Duodenal mucosa (tissue), 2 donors: ENCODE data around the gene POMGNT2.
A peak's percentile ranks its signal among the peaks of the same experiment; 100 is the strongest.

ENCODE experiments used
- H3K27ac ChIP-seq: one replicate; pipeline ENCODE4 v1.7.0; 2013; ENCODE audit warnings: low read depth, low read length
- H3K27me3 ChIP-seq, 2 donors: one replicate each; pipeline ENCODE4 v1.7.0; 2013; ENCODE audit warnings: low read length in 2 of 2, control low read depth in 1 of 2; ENCODE audit not compliant: insufficient read depth in 2 of 2, control insufficient read depth in 1 of 2
- H3K36me3 ChIP-seq, 2 donors: one replicate each; pipeline ENCODE4 v1.7.0; 2013; ENCODE audit warnings: low read length in 2 of 2, control low read depth in 1 of 2; ENCODE audit not compliant: insufficient read depth in 2 of 2, control insufficient read depth in 1 of 2
- H3K4me1 ChIP-seq, 2 donors: one replicate each; pipeline ENCODE4 v1.7.0; 2013; ENCODE audit warnings: low read length in 2 of 2, control low read depth in 1 of 2; ENCODE audit not compliant: insufficient read depth in 2 of 2, control insufficient read depth in 1 of 2
- H3K4me3 ChIP-seq, 2 donors: one replicate each; pipeline ENCODE4 v1.7.0; 2013; ENCODE audit warnings: low read length in 2 of 2, low read depth in 1 of 2
- H3K9ac ChIP-seq, 2 donors: one replicate each; pipeline ENCODE4 v1.7.0; 2013; ENCODE audit warnings: low read length in 2 of 2, low read depth in 1 of 2
- H3K9me3 ChIP-seq, 2 donors: one replicate each; pipeline ENCODE4 v1.7.0; 2013; ENCODE audit warnings: low read length in 2 of 2, control low read depth in 1 of 2; ENCODE audit not compliant: control insufficient read depth in 1 of 2

The POMGNT2 gene

GRCh38 chr3:43132870-43133636, 27.2 kb upstream of the POMGNT2 start:
- no peak overlapping the region for H3K27ac ChIP-seq
- no peaks in the 10 kb centered on the region for H3K27me3 ChIP-seq
- no peaks in the 10 kb centered on the region for H3K4me1 ChIP-seq
- H3K36me3 ChIP-seq = no peaks in the 10 kb centered on the region
- no peak overlapping the region for H3K9ac ChIP-seq
- peaks cover 0 to 5% of the 10 kb centered on the region in 2 donors for H3K9me3 ChIP-seq
- no peak overlapping the region for H3K4me3 ChIP-seq

- no peak overlapping the region for H3K27ac ChIP-seq
- H3K27me3 ChIP-seq = no peaks in the 10 kb centered on the region
- H3K36me3 ChIP-seq = no peaks in the 10 kb centered on the region
- no peaks in the 10 kb centered on the region for H3K4me1 ChIP-seq
- peaks cover 0 to 5% of the 10 kb centered on the region in 2 donors for H3K9me3 ChIP-seq
- H3K9ac ChIP-seq = no peak overlapping the region
- H3K4me3 ChIP-seq = no peak overlapping the region
Measured at GRCh38 chr3:43132193-43132592, 26.3 kb upstream of the POMGNT2 start.

GRCh38 chr3:43128464-43128863, 22.6 kb upstream of the POMGNT2 start:
- Histone ChIP-seq H3K36me3 (no peaks in the 10 kb centered on the region), H3K9ac (no peak overlapping the region), H3K4me1 (no peaks in the 10 kb centered on the region), H3K27me3 (no peaks in the 10 kb centered on the region), H3K9me3 (no peaks in the 10 kb centered on the region), H3K4me3 (no peak overlapping the region), H3K27ac (no peak overlapping the region)

GRCh38 chr3:43126536-43126935, 20.7 kb upstream of the POMGNT2 start:
- no peaks in the 10 kb centered on the region for H3K27me3 ChIP-seq
- H3K4me3 ChIP-seq = no peak overlapping the region
- H3K27ac ChIP-seq = no peak overlapping the region
- H3K36me3 ChIP-seq = no peaks in the 10 kb centered on the region
- no peaks in the 10 kb centered on the region for H3K9me3 ChIP-seq
- H3K4me1 ChIP-seq = no peaks in the 10 kb centered on the region
- no peak overlapping the region for H3K9ac ChIP-seq

GRCh38 chr3:43123895-43124294, 18.0 kb upstream of the POMGNT2 start:
- H3K9ac ChIP-seq = no peak overlapping the region
- no peaks in the 10 kb centered on the region for H3K9me3 ChIP-seq
- H3K27me3 ChIP-seq = no peaks in the 10 kb centered on the region
- H3K36me3 ChIP-seq = no peaks in the 10 kb centered on the region
- no peaks in the 10 kb centered on the region for H3K4me1 ChIP-seq
- H3K4me3 ChIP-seq = no peak overlapping the region
- H3K27ac ChIP-seq = no peak overlapping the region

- Histone ChIP-seq H3K4me1 (no peaks in the 10 kb centered on the region), H3K9ac (no peak overlapping the region), H3K27me3 (no peaks in the 10 kb centered on the region), H3K36me3 (no peaks in the 10 kb centered on the region), H3K4me3 (no peak overlapping the region), H3K9me3 (no peaks in the 10 kb centered on the region), H3K27ac (no peak overlapping the region)
Measured at GRCh38 chr3:43120937-43121336, 15.1 kb upstream of the POMGNT2 start.

- Histone ChIP-seq H3K9me3 (no peaks in the 10 kb centered on the region), H3K9ac (no peak overlapping the region), H3K4me3 (no peak overlapping the region), H3K27ac (no peak overlapping the region), H3K4me1 (no peaks in the 10 kb centered on the region), H3K27me3 (no peaks in the 10 kb centered on the region), H3K36me3 (no peaks in the 10 kb centered on the region)
Measured at GRCh38 chr3:43117257-43117656, 11.4 kb upstream of the POMGNT2 start.

GRCh38 chr3:43113671-43114070, 7.8 kb upstream of the POMGNT2 start:
- H3K27ac ChIP-seq = no peak overlapping the region
- no peaks in the 10 kb centered on the region for H3K4me1 ChIP-seq
- no peak overlapping the region for H3K9ac ChIP-seq
- no peaks in the 10 kb centered on the region for H3K36me3 ChIP-seq
- no peaks in the 10 kb centered on the region for H3K9me3 ChIP-seq
- no peaks in the 10 kb centered on the region for H3K27me3 ChIP-seq
- no peak overlapping the region for H3K4me3 ChIP-seq

GRCh38 chr3:43106293-43106628, 382 bp upstream of the POMGNT2 start:
- H3K27ac ChIP-seq = no peak overlapping the region
- no peaks in the 10 kb centered on the region for H3K36me3 ChIP-seq
- no peaks in the 10 kb centered on the region for H3K9me3 ChIP-seq
- H3K9ac ChIP-seq = peak overlapping the region in 1 of 2 donors; percentile 5
- peak overlapping the region; percentile 57 to 74 for H3K4me3 ChIP-seq
- H3K4me1 ChIP-seq = peaks cover 10% of the 10 kb centered on the region in 2 donors
- no peaks in the 10 kb centered on the region for H3K27me3 ChIP-seq

- H3K9ac ChIP-seq = no peak overlapping the region
- no peak overlapping the region for H3K27ac ChIP-seq
- peak overlapping the region; percentile 23 to 74 for H3K4me3 ChIP-seq
Measured at GRCh38 chr3:43104660-43105595, 951 bp downstream of the POMGNT2 start.

More at GRCh38 chr3:43104660-43105595, 951 bp downstream of the POMGNT2 start:
- Histone ChIP-seq H3K9me3 (no peaks in the 10 kb centered on the region), H3K27me3 (no peaks in the 10 kb centered on the region), H3K36me3 (no peaks in the 10 kb centered on the region), H3K4me1 (peaks cover 10% of the 10 kb centered on the region in 2 donors)
